ENCODE data around the gene TSPEAR.
"Not testable (repeated sequence)": the region's sequence is repeated elsewhere in the genome, so short reads cannot be mapped to it uniquely, and the experiment has no call there.

TSPEAR gene

DNA sequence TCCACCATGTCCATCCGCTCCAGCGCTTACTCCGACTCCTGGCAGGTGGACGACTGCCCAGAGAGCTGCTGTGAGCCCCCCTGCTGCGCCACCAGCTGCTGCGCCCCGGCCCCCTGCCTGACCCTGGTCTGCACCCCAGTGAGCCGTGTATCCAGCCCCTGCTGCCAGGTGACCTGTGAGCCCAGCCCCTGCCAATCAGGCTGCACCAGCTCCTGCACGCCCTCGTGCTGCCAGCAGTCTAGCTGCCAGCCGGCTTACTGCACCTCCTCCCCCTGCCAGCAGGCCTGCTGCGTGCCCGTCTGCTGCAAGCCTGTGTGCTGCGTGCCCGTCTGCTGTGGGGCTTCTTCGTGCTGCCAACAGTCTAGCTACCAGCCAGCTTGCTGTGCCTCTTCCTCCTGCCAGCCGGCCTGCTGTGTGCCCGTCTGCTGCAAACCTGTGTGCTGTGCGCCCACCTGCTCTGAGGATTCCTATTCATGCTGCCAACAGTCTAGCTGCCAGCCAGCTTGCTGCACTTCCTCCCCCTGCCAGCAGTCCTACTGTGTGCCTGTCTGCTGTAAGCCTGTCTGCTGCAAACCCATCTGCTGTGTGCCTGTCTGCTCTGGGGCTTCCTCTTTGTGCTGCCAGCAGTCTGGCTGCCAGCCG lies 84.1 kb downstream of the TSPEAR start:
- DNase-seq (ENCODE audit: low read depth), result not testable (repeated sequence)

DNA sequence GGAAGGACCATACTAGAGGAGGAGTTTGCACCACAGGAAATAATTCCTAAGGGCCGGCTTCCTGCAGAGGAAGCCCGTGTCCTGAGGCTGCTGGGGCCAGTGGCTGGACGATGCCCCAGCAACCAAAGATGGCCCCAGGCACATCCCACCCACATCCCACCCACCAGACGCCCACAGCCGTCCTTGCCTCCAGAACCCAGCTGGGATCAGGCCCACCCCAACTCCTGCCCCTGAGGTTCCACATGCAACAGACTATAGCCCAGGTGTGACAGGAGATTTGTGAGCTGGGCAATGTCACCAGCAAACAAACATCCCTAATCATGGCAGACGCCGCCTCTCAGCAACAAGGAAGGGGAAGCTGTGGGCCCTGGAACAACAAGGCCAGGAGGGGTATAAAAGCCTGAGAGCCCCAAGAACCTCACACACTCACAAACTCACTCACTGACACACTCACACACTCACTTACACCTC lies 84.7 kb downstream of the TSPEAR start, which contains the start of gene KRTAP10-9:
TSS of gene KRTAP10-9 (plus strand) at position 421 of the 471 bp plus-strand sequence. CDS start 79 bp downstream, outside the sequence.
- DNase-seq (ENCODE audit: low read depth), result no peak

DNA sequence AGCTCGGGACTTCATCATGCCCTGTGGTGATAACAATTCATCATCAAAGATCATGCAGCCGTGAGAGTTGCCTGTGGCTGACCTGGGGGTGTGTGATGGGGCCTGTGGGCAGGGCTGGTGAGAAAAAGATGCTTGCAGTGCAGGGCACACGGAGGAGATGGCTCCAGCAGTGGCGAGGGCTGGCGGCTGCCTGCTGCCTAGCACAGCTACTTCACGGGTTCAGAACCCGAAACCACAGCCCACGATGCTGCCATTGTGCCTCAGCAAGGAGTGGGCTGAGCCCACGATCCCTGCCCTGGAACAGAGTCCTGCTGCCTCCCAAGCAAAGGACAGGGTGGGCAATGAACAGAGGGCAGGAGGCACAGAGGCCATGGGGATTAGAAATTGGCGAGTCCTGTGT lies 85.1 kb downstream of the TSPEAR start:
- DNase-seq (ENCODE audit: low read depth), result no peak

DNA sequence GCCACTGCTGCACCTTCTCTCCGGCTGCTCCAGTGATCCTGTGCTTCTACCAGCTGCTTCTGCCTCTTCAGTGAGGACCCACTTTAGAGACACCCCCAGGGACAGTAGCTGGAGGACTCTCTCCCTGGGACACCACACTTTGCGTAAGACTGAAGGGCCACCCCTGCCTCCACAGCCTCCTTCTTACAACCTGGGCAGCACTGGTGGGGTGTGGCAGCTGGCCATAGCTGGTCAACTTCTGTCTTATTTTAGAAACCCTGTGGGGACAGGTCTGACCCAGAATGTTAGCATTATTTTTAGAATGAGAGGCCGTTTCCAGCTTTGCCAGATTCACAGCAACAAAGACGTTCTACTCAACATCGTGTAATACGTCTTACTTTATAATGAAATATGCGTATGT lies 85.6 kb downstream of the TSPEAR start:
- DNase-seq (ENCODE audit: low read depth), result no peak

DNA sequence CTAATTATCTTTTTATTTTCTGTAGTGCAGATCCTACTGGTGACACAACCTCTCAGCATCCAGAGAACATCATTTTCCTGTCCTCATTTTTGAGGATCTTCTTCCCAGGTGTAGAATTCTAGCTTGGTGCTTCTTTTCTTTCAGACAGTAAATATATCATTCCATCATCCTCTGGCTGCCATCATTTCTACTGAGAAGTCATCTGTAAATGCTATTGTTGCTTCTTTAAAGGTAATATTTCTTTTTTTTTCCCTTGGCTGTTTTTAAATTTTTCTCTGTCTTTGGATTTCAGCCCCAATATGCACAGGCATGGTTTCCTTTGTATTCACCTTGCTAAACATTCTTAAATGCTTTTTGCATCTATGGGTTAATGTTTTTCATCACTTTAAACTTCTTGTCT lies 87.8 kb downstream of the TSPEAR start:
- no peak for DNase-seq (ENCODE audit: low read depth)

GRCh38 chr21:44619886-44620285 lies 91.5 kb downstream of the TSPEAR start:
- no peak for DNase-seq (ENCODE audit: low read depth)

DNA sequence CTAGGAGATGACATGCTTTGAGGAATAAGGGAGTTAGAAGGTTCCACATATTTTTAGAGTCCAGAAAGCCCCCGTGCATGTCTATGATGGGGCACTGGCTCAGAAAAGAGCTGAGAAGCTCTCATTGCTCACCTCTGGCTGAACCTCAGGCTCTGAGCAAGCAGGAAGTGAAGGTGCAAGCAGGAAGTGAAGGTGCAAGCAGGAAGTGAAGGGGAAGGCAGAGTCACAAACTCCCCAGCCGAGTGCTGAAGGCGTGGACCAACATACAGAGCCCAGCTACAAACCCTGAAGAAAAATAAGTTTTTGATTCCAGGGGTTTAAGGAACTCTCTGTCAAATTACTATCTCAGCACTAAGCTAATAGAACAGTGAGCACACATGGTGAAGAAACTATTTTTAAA lies 92.5 kb downstream of the TSPEAR start:
- DNase-seq (ENCODE audit: low read depth), result peak; percentile 49

GRCh38 chr21:44618504-44618903 lies 92.9 kb downstream of the TSPEAR start:
- DNase-seq (ENCODE audit: low read depth), result no peak

DNA sequence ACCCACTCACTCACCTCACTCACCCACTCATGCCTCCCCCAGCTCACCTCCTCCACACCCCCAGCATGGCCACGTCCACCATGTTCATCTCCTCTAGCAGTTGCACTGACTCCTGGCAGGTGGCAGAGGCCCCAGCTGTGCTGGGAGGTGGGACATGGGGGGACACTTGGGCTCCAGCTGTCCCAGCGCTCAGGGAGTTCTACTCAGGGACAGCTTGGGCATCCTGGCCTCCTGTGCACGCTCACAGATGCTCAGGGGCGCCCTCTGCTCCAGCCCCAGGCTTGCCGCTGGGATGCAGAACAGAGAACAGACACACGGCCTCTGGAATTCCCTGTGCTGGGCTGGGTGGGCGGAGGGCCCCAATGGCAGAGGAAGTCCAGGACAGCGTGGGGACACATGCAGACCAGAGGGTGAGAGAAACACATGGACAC lies 94.3 kb downstream of the TSPEAR start:
- DNase-seq (ENCODE audit: low read depth), result no peak

DNA sequence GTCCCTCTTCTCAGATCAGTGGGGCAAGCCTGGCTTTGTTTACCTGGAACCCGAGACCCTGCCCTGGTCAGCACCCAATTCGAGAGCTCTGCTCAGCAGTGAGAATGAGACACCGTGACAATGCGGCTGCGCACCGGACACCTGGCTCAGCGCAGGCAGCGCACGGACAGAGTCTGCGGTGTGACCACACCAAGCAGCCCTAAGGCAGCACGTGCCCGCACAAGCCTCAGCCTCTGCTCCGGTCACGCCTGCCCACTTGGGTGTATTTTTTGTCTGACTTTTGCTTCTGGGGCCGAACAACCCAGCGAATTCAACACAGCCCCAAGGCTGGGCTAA lies 94.8 kb downstream of the TSPEAR start:
- no peak for DNase-seq (ENCODE audit: low read depth)

DNA sequence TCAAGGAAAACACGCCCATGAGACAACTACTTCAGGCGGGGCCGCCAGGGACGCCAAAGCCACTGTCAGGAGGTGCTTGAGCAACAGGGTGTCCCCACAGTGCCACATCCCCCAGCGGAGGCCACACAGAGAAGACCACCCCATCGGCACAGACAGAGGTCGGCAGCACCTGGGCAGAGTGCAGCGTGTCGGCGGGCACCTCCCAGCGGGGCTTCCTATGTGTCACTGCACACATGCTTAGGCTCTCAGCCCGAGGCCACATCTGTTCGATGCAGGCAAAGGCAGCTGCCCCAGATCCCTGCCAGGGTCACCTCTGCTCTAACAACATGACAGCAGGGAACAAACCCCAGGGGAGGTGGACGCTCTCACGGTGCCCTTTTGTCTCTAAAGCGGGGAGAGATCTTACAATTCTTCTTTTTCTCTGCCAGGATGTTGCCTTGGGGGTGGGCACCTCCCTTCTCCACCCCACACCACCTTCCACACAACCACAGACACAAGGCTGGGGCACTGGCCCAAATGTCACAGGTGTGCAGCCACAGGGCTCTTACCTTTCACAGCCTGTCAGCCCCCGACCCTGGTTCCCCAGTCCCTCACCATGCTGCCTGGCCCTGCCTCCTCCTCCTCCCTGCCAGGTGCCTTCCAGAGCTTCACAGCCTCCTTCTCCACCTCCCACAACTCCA lies 95.3 kb downstream of the TSPEAR start:
- no peak for DNase-seq (ENCODE audit: low read depth)

DNA sequence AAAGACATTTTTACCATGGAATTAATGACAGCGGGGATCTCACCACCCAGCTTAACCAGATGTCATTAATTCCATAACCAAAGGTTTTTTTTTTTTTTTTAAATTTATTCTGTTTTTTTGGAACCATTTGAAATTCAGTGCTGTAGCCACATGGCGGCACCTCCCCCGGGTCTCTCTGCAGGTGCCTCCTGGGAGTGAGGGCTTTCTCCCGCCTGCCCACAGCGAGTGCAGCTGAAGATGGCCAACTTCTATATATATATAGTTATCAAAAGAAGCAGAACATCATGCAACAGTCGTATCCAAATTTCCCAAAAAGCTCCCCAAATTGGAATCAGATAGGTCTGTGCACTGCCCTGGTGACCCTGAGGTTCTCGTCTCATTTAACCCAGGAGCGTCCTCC lies 95.9 kb downstream of the TSPEAR start:
- DNase-seq (ENCODE audit: low read depth), result no peak

DNA sequence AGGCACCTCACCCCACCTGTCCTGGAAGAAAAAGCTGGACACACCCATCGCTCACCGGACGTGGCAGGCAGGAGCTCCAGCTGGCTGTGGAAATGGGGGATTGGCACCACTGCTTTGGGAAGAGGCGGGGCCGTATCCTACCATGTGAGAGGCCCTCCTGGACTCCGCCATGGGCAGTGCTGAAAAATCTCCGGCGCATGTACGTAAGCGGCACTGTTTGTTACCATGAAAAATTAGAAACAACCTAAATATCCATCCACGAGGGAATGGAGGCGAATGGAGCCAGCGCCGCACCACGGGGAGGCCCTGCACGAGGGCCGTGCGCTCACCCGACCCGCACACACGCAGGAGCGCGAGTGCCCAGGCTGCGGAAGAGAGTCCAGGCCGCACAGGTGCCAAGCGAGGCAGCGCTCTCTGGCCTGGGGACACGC lies 96.4 kb downstream of the TSPEAR start:
- no peak for DNase-seq (ENCODE audit: low read depth)

GRCh38 chr21:44614161-44614631 lies 97.2 kb downstream of the TSPEAR start:
- no peak for DNase-seq (ENCODE audit: low read depth)

DNA sequence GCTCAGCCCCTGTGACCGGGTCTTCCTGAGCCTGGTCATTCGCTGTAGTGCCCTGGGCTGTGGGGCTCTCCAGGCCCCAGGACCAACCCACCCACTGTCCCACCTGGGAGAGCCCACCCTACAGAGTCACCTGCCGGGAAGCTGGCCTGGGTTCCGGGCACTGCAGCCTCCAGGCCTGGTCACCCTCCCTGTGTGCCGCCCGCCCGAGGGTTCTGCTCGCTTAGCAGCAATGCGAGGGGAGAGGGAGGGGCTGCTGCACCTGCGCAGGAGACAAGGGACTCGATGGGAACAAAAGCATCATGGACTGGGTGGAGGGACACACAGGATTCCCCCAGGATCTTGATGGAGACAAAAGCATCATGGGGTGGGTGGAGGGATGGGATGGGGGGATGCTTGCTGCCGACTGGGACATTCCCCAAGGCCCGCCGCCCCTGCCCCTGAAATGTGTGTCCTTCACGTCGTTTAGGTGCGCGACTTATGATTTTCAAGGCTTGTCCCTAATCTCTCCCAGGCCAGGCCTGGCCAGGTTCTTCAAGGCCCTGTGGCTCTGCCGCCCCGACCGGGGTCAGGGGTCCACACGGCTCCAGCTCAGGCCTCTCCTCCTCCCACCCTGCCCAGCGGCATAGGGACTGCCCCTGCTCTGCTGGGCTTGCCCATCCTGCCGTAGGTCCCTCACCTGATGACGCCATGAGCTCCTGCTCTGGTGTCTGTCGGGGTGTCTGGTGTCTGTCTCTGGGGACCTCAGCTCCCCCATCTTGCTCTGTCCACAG lies 97.8 kb downstream of the TSPEAR start:
- DNase-seq (ENCODE audit: low read depth), result no peak

GRCh38 chr21:44612669-44613229 lies 98.6 kb downstream of the TSPEAR start:
- DNase-seq (ENCODE audit: low read depth), result no peak

DNA sequence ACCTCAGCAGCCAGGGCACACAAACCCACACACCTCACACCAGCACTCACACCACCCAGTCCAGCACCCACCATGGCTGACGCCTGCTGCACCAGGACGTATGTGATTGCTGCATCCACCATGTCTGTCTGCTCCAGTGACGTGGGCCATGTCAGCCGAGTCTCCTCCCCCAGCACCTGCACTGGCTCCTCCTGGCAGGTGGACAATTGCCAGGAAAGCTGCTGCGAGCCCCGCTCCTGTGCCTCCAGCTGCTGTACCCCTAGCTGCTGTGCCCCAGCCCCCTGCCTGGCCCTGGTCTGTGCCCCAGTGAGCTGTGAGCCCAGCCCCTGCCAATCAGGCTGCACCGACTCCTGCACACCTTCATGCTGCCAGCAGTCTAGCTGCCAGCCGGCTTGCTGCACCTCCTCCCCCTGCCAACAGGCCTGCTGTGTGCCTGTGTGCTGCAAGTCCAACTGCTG lies 99.3 kb downstream of the TSPEAR start, which contains the start of gene KRTAP10-8:
TSS of gene KRTAP10-8 (plus strand) at position 51 of the 458 bp plus-strand sequence. CDS start at position 73, 22 bp downstream.
- DNase-seq (ENCODE audit: low read depth), result no peak

- no peak for DNase-seq (ENCODE audit: low read depth)
These were observed 99.8 kb downstream of the TSPEAR start for GRCh38 chr21:44611551-44611950.

GRCh38 chr21:44610157-44610843 lies 101.1 kb downstream of the TSPEAR start:
- not testable (repeated sequence) for DNase-seq (ENCODE audit: low read depth)

DNA sequence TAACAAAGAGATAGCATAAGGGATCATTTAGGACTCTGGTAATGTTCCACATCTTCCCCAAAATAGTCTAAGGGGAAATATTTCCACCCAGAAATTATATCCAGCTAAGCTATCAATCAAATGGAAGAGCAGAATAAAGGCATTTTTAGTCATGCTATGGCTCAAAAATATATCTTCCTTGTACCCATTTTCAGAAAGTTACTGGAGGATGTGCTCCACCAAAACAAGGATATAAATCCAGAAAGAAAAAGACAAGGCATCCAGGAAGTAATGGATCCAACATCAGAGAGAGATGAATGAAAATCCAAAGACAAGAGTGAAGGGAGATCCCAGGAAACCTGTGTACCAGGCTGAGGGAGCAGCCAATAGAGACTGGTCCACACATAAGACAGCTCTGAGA lies 102.2 kb downstream of the TSPEAR start:
- DNase-seq (ENCODE audit: low read depth), result no peak

- DNase-seq (ENCODE audit: low read depth), result no peak
These were observed 104.9 kb downstream of the TSPEAR start for GRCh38 chr21:44606495-44606894.

GRCh38 chr21:44603911-44604310 lies 107.5 kb downstream of the TSPEAR start:
- no peak for DNase-seq (ENCODE audit: low read depth)

Measured in activated T-cell treated with anti-CD3 and anti-CD28 coated beads for 24 hours (primary cell).